Caco-2 (cell line): ENCODE data around the gene BEND7. TPM values are rescaled to one million over a fixed set of nuclear protein-coding genes. Genes with fewer than 3 reads are reported as not detected.

Source experiments
- BruUV-seq: library from RNA; stranded (reverse); fragments of 400-500 nt; replicated peaks from 2 replicates; lab custom pipeline; 2021; lab: Mats Ljungman, UMichigan
- CTCF ChIA-PET: fragments of 300-600 bp; sonication (Branson Sonifier 250); formaldehyde crosslinking; loops from one replicate; lab custom pipeline; 2022; ENCODE audit warnings: antibody characterized with exemption; lab: Charles Lee
- POLR2A ChIA-PET: fragments of 300-600 bp; sonication (Branson Sonifier 250); formaldehyde crosslinking; loops from one replicate; lab custom pipeline; 2022; ENCODE audit warnings: antibody characterized with exemption; lab: Charles Lee
- DNase-seq, 2 experiments: peaks; one replicate each; pipeline versions ENCODE4 v3.0.0 to v3.0.0-alpha.2; 2020 to 2022
- H3K27me3 ChIP-seq: replicated peaks from 2 replicates; pipeline ENCODE4 v1.6.0; 2011; ENCODE audit warnings: low read length; ENCODE audit not compliant: control insufficient read depth, insufficient read depth
- H3K36me3 ChIP-seq: 2 replicates; pipeline ENCODE4 v1.5.1; 2011; ENCODE audit warnings: low read length; ENCODE audit not compliant: control insufficient read depth, insufficient read depth
- H3K4me1 ChIP-seq: fragments of 250-450 bp; sonication (Bioruptor Pico); 2 replicates; pipeline ENCODE4 v1.5.1; 2020; ENCODE audit warnings: mild to moderate bottlenecking
- H3K4me3 ChIP-seq: 2 replicates; pipeline ENCODE4 v1.5.1; 2011; ENCODE audit warnings: low read depth, mild to moderate bottlenecking, control low read depth, low read length
- H3K9me3 ChIP-seq: fragments of 250-450 bp; sonication (Bioruptor Pico); 2 replicates; pipeline ENCODE4 v1.5.1; 2020; ENCODE audit warnings: mild to moderate bottlenecking, moderate library complexity
- H3K27ac Mint-ChIP-seq: one replicate; pipeline ENCODE4 v1.8.0; 2022; ENCODE audit warnings: mixed read lengths; ENCODE audit not compliant: unreplicated experiment
- H3K27me3 Mint-ChIP-seq: one replicate; pipeline ENCODE4 v1.8.0; 2022; ENCODE audit warnings: mixed read lengths; ENCODE audit not compliant: insufficient read depth, unreplicated experiment
- H3K36me3 Mint-ChIP-seq: one replicate; pipeline ENCODE4 v1.8.0; 2022; ENCODE audit warnings: mild to moderate bottlenecking, mixed read lengths; ENCODE audit not compliant: insufficient read depth, unreplicated experiment
- H3K4me1 Mint-ChIP-seq: one replicate; pipeline ENCODE4 v1.8.0; 2022; ENCODE audit warnings: low read depth, mixed read lengths; ENCODE audit not compliant: unreplicated experiment
- H3K4me3 Mint-ChIP-seq: one replicate; pipeline ENCODE4 v1.8.0; 2022; ENCODE audit warnings: mild to moderate bottlenecking, moderate library complexity, mixed read lengths; ENCODE audit not compliant: unreplicated experiment
- H3K9me3 Mint-ChIP-seq: one replicate; pipeline ENCODE4 v1.8.0; 2022; ENCODE audit warnings: mixed read lengths; ENCODE audit not compliant: unreplicated experiment
- CTCF ChIP-seq, 2 experiments: fragments of 200-600 bp in 1 of 2; IDR thresholded peaks; 1 replicate in 1 of 2; 2 replicates in 1 of 2; pipeline versions ENCODE4 v1.5.1 to v1.8.0; 2011 to 2022; ENCODE audit warnings: antibody characterized with exemption in 1 of 2, control low read depth in 1 of 2, inconsistent platforms in 1 of 2, low read depth in 1 of 2, low read length in 1 of 2, mild to moderate bottlenecking in 1 of 2, moderate library complexity in 1 of 2; ENCODE audit not compliant: insufficient read depth in 1 of 2, severe bottlenecking in 1 of 2, unreplicated experiment in 1 of 2
- intact Hi-C: fragments of 100-400 bp; cut with micrococcal nuclease; formaldehyde crosslinking; loops from one replicate; pipeline ENCODE4 v1.10.0; 2022; ENCODE audit not compliant: unreplicated experiment
- total RNA-seq: library from RNA; stranded (reverse); gene quantifications from 2 replicates; pipeline ENCODE4 v1.2.3, GENCODE V29; 2022

BEND7 gene
- total RNA-seq, 1 experiment from 2014 or later = 27.8 TPM

- Mint-ChIP-seq H3K27me3 (no peaks in the 10 kb centered on the region), H3K4me3 (no peak overlapping the region), H3K4me1 (peaks cover 10% of the 10 kb centered on the region), H3K36me3 (peaks cover 6% of the 10 kb centered on the region), H3K27ac (no peak overlapping the region), H3K9me3 (no peaks in the 10 kb centered on the region)
- H3K4me3 ChIP-seq = no peak overlapping the region
- CTCF ChIA-PET = no interaction called here
- POLR2A ChIA-PET = no interaction called here
- no peak for TF ChIP-seq CTCF (IDR thresholded peaks at IDR 0.05; ENCODE audit: insufficient read depth in 1 of 2, low read depth in 1 of 2, low read length in 1 of 2, severe bottlenecking in 1 of 2, unreplicated experiment in 1 of 2)
- H3K9me3 ChIP-seq = no peaks in the 10 kb centered on the region
- intact Hi-C loops = no loop called here
- H3K36me3 ChIP-seq = no peaks in the 10 kb centered on the region
- peaks cover 9% of the 10 kb centered on the region for H3K4me1 ChIP-seq
- BruUV-seq = no TSS peak
- H3K27me3 ChIP-seq = no peaks in the 10 kb centered on the region
- DNase-seq = no peak
Observed at GRCh38 chr10:13512564-13512963, 16.2 kb downstream of the BEND7 start.

GRCh38 chr10:13511409-13511808 lies 17.4 kb downstream of the BEND7 start:
- H3K36me3 Mint-ChIP-seq = peaks cover 6% of the 10 kb centered on the region
- no peaks in the 10 kb centered on the region for H3K27me3 Mint-ChIP-seq
- intact Hi-C loops = no loop called here
- Histone ChIP-seq H3K9me3 (no peaks in the 10 kb centered on the region), H3K4me1 (peaks cover 9% of the 10 kb centered on the region), H3K27me3 (no peaks in the 10 kb centered on the region), H3K36me3 (no peaks in the 10 kb centered on the region), H3K4me3 (no peak overlapping the region)
- BruUV-seq = no TSS peak
- H3K27ac Mint-ChIP-seq = no peak overlapping the region
- no peak overlapping the region for H3K4me3 Mint-ChIP-seq
- peaks cover 10% of the 10 kb centered on the region for H3K4me1 Mint-ChIP-seq
- ChIA-PET POLR2A (no interaction called here), CTCF (no interaction called here)
- DNase-seq = no peak
- no peak for TF ChIP-seq CTCF (IDR thresholded peaks at IDR 0.05; ENCODE audit: insufficient read depth in 1 of 2, low read depth in 1 of 2, low read length in 1 of 2, severe bottlenecking in 1 of 2, unreplicated experiment in 1 of 2)
- no peaks in the 10 kb centered on the region for H3K9me3 Mint-ChIP-seq

GRCh38 chr10:13505052-13505680 lies 23.6 kb downstream of the BEND7 start:
- no peaks in the 10 kb centered on the region for H3K36me3 Mint-ChIP-seq
- DNase-seq = no peak
- TF ChIP-seq CTCF (IDR thresholded peaks at IDR 0.05; ENCODE audit: insufficient read depth in 1 of 2, low read depth in 1 of 2, low read length in 1 of 2, severe bottlenecking in 1 of 2, unreplicated experiment in 1 of 2) = no peak
- no peaks in the 10 kb centered on the region for H3K4me1 Mint-ChIP-seq
- POLR2A ChIA-PET = no interaction called here
- CTCF ChIA-PET = no interaction called here
- H3K9me3 ChIP-seq = no peaks in the 10 kb centered on the region
- no TSS peak for BruUV-seq
- H3K4me3 Mint-ChIP-seq = no peak overlapping the region
- H3K27ac Mint-ChIP-seq = no peak overlapping the region
- no peaks in the 10 kb centered on the region for H3K9me3 Mint-ChIP-seq
- no peaks in the 10 kb centered on the region for H3K36me3 ChIP-seq
- no peak overlapping the region for H3K4me3 ChIP-seq
- intact Hi-C loops = no loop called here
- no peaks in the 10 kb centered on the region for H3K27me3 Mint-ChIP-seq
- H3K4me1 ChIP-seq = no peaks in the 10 kb centered on the region; the same call in 1 of the 2 replicates
- no peaks in the 10 kb centered on the region for H3K27me3 ChIP-seq
